Bronchial epithelial cell (primary cell): ENCODE data around the gene GPR176. TPM values are rescaled to one million over a fixed set of nuclear protein-coding genes. Genes with fewer than 3 reads are reported as not detected.
"Not testable (repeated sequence)": the region's sequence is repeated elsewhere in the genome, so short reads cannot be mapped to it uniquely, and the experiment has no call there.

Source experiments
- DNase-seq: peaks from one replicate; pipeline ENCODE4 v3.0.0-alpha.2; 2010; ENCODE audit warnings: low read depth
- FAIRE-seq: peaks from 2 replicates; lab custom pipeline; 2011; peaks lifted over from hg19 to GRCh38; lab: Jason Lieb, UNC
- H3K27me3 ChIP-seq: 2 replicates; pipeline ENCODE4 v1.5.1; 2011; ENCODE audit warnings: low read length; ENCODE audit not compliant: control insufficient read depth, insufficient read depth
- H3K36me3 ChIP-seq: 2 replicates; pipeline ENCODE4 v1.5.1; 2011; ENCODE audit warnings: low read length; ENCODE audit not compliant: control insufficient read depth, insufficient read depth
- H3K4me3 ChIP-seq: 2 replicates; pipeline ENCODE4 v1.5.1; 2011; ENCODE audit warnings: mild to moderate bottlenecking, low read depth, low read length, control low read depth
- total RNA-seq: library from RNA; depleted of rRNA; stranded (reverse); fragments of >200 nt; gene quantifications from 2 replicates; pipeline ENCODE4 v1.2.1, GENCODE V29; 2014
- TF ChIP-seq, protein P1 (sequence below): IDR thresholded peaks from 2 replicates; pipeline ENCODE4 v1.5.1; 2011; ENCODE audit warnings: mild to moderate bottlenecking, moderate library complexity, low read length, control low read depth, inconsistent platforms; ENCODE audit not compliant: insufficient read depth, severe bottlenecking

Gene GPR176
- total RNA-seq, 1 donor from 2014 or later, result 3.4 TPM

DNA sequence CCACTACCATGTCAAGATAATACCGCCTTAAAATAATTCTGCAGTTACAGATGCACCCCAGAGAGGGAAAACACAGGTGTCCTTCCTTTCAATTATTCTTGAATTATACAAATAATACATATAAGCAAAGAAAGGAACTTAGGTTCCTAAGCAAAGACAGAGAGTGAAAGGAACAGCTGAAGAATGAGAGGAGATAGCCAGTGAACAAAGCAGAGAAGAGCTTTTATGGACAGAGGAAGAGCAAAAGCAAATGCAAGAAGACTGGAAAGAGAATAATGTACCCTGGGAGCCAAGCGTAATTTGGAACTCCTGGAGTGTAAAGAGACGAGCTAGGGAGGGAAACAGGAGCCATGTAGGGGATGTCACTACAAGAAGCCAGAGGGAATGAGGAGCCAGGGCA lies 21.7 kb downstream of the GPR176 start:
- no peak overlapping the region for H3K4me3 ChIP-seq
- FAIRE-seq (no peak), DNase-seq (no peak)
- H3K27me3 ChIP-seq, result no peaks in the 10 kb centered on the region
- no peaks in the 10 kb centered on the region for H3K36me3 ChIP-seq
- TF ChIP-seq, protein P1, sequence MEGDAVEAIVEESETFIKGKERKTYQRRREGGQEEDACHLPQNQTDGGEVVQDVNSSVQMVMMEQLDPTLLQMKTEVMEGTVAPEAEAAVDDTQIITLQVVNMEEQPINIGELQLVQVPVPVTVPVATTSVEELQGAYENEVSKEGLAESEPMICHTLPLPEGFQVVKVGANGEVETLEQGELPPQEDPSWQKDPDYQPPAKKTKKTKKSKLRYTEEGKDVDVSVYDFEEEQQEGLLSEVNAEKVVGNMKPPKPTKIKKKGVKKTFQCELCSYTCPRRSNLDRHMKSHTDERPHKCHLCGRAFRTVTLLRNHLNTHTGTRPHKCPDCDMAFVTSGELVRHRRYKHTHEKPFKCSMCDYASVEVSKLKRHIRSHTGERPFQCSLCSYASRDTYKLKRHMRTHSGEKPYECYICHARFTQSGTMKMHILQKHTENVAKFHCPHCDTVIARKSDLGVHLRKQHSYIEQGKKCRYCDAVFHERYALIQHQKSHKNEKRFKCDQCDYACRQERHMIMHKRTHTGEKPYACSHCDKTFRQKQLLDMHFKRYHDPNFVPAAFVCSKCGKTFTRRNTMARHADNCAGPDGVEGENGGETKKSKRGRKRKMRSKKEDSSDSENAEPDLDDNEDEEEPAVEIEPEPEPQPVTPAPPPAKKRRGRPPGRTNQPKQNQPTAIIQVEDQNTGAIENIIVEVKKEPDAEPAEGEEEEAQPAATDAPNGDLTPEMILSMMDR, result no peak

DNA sequence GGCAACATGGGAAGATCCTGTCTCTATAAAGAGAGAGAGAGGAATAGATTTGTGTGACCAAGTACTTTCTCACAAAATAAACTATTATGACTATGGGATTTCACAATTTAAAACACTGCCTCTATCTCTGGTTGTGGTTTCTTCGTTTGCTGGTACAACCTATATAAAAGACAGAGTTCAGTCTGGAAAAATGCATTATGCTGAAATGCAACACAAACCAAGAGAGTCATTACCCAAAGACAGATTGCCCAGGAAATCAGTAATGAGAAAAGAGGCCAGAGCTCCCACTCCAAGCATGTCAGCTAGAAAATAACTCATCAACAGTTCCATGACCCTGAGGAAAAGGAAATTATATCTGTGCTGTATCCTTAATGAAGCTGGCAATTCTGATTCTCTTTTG lies 23.2 kb downstream of the GPR176 start:
- Histone ChIP-seq H3K4me3 (no peak overlapping the region), H3K36me3 (no peaks in the 10 kb centered on the region), H3K27me3 (no peaks in the 10 kb centered on the region)
- TF ChIP-seq, protein P1, result no peak
- DNase-seq, result no peak
- FAIRE-seq, result no peak

DNA sequence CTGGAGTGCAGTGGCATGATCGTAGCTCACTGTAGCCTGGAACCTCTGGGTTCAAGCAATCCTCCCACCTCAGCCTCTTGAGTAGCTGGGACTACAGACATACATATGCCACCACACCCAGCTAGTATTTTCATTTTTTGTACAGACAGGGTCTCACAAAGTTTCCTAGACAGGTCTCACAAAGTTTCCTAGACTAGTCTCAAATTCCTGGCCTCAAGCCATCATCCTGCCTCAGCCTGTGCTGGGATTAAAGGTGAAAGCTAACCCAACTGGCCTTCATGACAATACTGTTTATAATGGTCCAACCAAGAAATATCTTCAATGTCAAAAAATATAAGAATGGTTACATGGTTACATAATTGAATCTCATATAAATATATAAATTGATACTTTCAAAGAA lies 24.0 kb downstream of the GPR176 start:
- no peak for FAIRE-seq
- DNase-seq, result no peak
- no peaks in the 10 kb centered on the region for H3K27me3 ChIP-seq
- TF ChIP-seq, protein P1, result no peak
- no peak overlapping the region for H3K4me3 ChIP-seq
- H3K36me3 ChIP-seq, result no peaks in the 10 kb centered on the region

DNA sequence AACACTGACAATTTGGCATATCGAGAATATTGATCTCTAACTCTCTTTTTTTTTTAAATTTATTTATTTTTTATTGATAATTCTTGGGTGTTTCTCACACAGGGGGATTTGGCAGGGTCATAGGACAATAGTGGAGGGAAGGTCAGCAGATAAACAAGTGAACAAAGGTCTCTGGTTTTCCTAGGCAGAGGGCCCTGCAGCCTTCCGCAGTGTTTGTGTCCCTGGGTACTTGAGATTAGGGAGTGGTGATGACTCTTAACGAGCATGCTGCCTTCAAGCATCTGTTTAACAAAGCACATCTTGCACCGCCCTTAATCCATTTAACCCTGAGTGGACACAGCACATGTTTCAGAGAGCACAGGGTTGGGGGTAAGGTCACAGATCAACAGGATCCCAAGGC lies 27.0 kb downstream of the GPR176 start:
- not testable (repeated sequence) for FAIRE-seq, H3K27me3 ChIP-seq, DNase-seq, H3K4me3 ChIP-seq, H3K36me3 ChIP-seq

DNA sequence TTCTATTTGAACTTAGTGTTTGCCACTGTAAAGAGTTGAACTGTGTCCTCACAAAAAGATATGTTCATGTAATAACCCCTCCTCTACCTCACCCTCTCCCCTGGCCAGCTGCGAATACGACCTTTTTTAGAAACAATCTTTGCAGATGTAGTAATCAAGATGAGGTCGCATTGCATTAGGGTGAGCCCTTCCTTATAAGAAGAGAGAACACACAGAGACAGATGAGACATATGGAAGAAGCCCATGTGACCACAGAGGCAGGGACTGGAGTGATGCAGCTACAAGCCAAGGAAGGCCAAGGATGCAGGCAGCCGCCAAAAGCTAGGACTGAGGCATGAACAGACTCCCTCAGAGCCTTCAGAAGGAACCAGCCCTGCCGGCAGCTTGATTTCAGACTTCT lies 27.6 kb downstream of the GPR176 start:
- Histone ChIP-seq H3K4me3 (no peak overlapping the region), H3K27me3 (no peaks in the 10 kb centered on the region), H3K36me3 (no peaks in the 10 kb centered on the region)
- TF ChIP-seq, protein P1, result no peak
- DNase-seq (no peak), FAIRE-seq (no peak)

DNA sequence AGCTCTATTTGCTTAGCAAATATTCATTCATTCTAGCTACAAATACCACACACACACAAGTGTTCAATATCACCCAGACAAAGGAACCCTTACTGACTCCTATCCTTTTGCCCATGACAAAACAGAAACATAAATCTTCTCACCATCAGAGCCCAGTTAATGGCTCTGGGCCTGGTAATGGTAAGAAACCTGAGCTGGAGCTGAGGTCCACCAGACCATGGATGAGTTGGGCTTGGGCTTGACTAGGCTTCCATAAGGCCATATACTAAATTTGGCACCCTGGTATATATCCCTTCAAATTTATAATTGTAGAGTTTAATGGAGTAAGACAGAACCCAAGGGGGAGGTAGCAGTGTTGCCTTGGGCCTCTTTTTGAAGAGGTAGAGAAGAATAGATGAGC lies 29.4 kb downstream of the GPR176 start:
- FAIRE-seq (no peak), DNase-seq (no peak)
- TF ChIP-seq, protein P1, result no peak
- no peaks in the 10 kb centered on the region for H3K36me3 ChIP-seq
- H3K4me3 ChIP-seq, result no peak overlapping the region
- no peaks in the 10 kb centered on the region for H3K27me3 ChIP-seq
